C4-2B (cell line): ENCODE results near the gene FBXO31.
"Not testable (repeated sequence)": the region's sequence is repeated elsewhere in the genome, so short reads cannot be mapped to it uniquely, and the experiment has no call there.

Experiments
- H3K27ac ChIP-seq: fragments of 450-650 bp; 2 replicates; pipeline ENCODE4 v1.5.1; 2017
- ZFX ChIP-seq: fragments of 450-650 bp; IDR thresholded peaks from 2 replicates; pipeline ENCODE4 v1.6.1; 2017
- TF ChIP-seq, protein P1 (sequence below): fragments of 450-650 bp; conservative IDR thresholded peaks from 2 replicates; pipeline ENCODE4 v1.5.1; 2017; ENCODE audit warnings: mild to moderate bottlenecking

Gene FBXO31

DNA sequence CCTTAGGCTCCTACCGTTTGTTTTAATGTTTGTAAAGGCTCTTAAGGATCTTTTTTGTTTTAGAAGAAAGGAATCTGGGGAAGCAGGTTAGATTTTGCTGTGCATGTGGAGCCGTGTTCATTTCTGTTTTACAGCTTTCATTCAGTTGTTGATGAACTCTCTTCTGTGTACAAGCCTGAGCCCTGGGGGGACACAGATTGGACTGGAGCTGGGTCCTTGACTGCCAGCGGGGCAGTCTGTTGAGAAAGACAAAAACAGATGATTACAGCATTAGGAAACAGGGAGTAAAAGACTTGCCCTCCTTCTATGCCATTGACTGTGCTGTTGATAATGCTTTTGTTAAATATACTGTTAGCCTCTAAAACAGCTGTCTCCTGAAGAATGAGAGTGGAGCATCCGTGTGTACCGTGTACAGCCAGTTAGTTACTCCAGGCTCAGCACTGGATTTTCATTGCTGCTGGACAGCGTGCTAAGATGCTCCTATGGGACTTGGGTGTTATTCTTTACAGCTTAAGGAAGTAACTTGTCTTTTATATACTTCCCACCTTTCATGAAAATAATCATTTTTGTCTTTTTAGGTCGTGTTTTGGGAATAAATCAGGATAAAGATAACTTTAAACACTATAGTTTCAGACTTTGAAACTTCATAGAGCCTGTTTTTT is 11.7 kb upstream of the FBXO31 start:
- H3K27ac ChIP-seq: no peak overlapping the region
- TF ChIP-seq, protein P1, sequence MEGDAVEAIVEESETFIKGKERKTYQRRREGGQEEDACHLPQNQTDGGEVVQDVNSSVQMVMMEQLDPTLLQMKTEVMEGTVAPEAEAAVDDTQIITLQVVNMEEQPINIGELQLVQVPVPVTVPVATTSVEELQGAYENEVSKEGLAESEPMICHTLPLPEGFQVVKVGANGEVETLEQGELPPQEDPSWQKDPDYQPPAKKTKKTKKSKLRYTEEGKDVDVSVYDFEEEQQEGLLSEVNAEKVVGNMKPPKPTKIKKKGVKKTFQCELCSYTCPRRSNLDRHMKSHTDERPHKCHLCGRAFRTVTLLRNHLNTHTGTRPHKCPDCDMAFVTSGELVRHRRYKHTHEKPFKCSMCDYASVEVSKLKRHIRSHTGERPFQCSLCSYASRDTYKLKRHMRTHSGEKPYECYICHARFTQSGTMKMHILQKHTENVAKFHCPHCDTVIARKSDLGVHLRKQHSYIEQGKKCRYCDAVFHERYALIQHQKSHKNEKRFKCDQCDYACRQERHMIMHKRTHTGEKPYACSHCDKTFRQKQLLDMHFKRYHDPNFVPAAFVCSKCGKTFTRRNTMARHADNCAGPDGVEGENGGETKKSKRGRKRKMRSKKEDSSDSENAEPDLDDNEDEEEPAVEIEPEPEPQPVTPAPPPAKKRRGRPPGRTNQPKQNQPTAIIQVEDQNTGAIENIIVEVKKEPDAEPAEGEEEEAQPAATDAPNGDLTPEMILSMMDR: no peak
- TF ChIP-seq ZFX: no peak

DNA sequence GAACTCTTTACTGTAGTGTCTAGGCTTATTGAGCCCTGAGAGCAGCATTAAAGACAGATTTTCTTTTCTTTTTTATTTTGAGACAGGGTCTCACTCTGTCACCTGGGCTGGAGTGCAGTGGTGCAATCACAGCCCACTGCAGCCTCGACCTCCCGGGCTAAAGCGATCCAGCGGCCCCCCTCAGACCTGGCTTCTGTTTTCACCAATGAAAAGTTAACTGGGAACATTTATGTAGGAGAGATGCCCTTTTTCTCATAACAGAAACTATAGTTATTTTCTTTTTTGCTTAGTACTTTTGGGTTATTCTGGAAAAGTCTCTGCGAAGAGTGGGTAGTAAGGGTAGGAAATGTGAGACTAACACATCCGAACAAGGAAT is 10.1 kb upstream of the FBXO31 start:
- no peak overlapping the region for H3K27ac ChIP-seq
- TF ChIP-seq, protein P1: no peak
- TF ChIP-seq ZFX: no peak

- peak overlapping the region; percentile 86 for H3K27ac ChIP-seq
- TF ChIP-seq ZFX: 0 out of 2 replicates have a peak, but pooled peaks have one; percentile 30
- TF ChIP-seq, protein P1: no peak; the same call in 1 of the 2 replicates
Measured at GRCh38 chr16:87392821-87393679, 9.5 kb upstream of the FBXO31 start.

- TF ChIP-seq, protein P1: no peak
- peak; percentile 54 for TF ChIP-seq ZFX
- peak within 1 kb of the TSS; percentile 86 for H3K27ac ChIP-seq
Measured at GRCh38 chr16:87391950-87392820, 8.6 kb upstream of the FBXO31 start, which contains the start of gene MAP1LC3B. Gene MAP1LC3B (plus strand): TSS chr16:87392336. CDS start chr16:87392428, 92 bp downstream.

DNA sequence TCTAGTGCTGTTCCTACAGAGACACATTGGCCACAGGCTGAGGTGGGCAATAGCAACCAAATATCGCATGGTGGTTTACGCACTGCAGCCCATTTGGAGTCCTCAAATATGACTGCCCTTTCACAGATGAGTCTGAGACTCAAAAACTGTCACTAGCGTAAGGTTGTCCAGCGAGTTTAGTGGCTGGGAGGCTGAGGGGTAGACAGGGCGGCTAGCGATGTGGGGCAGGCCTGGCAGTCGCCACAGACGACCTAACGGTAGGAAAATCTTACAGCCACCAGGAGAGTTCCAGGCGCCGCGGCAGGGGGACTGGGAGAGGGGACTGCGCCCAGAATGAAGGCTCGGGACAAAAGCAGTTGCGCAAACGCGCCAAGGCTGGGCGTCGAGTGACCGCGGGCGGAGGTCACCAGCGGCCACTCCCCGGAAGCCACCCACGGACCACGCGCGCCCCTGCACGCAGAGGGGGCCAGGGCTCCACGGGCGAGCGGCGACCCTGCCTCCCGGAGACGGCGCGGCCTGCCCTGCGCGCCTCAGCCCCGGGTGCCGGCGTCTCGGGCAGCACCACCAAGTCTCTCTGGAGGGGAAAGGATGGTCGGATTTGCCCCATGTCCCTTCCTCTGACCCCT is 7.9 kb upstream of the FBXO31 start:
- TF ChIP-seq, protein P1: no peak
- TF ChIP-seq ZFX: peak; percentile 55
- peak overlapping the region; percentile 86 for H3K27ac ChIP-seq

DNA sequence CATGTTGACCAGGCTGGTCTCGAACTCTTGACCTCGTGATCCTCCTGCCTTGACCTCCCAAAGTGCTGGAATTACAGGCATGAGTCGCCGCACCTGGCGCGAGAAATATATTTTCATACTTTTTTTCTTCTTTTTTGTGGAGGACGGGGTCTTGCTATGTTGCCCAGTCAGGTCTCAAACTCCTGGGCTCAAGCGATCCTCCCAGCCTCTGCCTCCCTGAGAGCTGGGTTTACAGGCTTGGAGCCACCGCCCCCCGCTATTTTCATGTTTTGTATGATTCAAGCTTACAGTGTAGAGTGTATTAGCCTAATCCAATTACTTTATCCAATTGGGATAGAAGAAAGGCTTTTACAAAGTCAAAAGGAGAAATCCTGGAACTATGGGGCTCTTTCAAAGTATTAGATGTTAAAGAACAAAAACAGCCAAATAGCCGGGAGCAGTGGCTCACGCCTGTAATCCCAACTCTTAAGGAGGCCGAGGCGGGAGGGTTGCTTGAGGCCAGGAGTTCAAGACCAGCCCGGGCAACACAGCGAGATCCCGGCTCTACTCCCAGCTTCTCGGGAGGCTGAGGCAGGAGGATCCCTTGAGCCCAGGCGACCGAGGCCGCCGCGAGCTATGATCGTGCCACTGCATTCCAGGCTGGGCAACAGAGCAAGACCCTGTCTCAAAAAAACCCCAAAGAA is 7.2 kb upstream of the FBXO31 start:
- TF ChIP-seq, protein P1: no peak
- no peak for TF ChIP-seq ZFX
- peak overlapping the region; percentile 86 for H3K27ac ChIP-seq

- H3K27ac ChIP-seq: not testable (repeated sequence)
Measured at GRCh38 chr16:87389914-87390313, 6.3 kb upstream of the FBXO31 start.
